ENCODE data around the gene SNX24.

DNA sequence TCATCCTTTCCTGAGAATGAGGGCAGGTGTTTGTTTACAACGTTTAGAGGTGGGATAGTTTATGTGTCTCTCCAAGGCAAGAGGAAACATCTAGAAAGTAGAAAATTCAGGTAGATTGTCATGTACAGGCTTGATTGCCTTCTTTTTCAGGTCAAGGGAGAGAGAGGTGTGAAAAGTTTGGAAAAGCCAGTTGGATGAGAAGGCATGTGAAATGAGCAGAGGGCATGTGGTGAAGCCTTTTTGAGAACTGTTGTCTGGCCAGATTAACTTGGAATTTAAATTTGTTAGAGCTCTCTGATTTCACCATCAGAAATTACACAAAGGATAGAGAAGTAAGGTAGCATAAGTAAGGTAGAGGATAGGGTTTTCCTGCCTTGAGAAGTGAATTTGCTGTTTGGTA is 74.6 kb downstream of the SNX24 start:
- TF ChIP-seq, protein P1, sequence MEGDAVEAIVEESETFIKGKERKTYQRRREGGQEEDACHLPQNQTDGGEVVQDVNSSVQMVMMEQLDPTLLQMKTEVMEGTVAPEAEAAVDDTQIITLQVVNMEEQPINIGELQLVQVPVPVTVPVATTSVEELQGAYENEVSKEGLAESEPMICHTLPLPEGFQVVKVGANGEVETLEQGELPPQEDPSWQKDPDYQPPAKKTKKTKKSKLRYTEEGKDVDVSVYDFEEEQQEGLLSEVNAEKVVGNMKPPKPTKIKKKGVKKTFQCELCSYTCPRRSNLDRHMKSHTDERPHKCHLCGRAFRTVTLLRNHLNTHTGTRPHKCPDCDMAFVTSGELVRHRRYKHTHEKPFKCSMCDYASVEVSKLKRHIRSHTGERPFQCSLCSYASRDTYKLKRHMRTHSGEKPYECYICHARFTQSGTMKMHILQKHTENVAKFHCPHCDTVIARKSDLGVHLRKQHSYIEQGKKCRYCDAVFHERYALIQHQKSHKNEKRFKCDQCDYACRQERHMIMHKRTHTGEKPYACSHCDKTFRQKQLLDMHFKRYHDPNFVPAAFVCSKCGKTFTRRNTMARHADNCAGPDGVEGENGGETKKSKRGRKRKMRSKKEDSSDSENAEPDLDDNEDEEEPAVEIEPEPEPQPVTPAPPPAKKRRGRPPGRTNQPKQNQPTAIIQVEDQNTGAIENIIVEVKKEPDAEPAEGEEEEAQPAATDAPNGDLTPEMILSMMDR (IDR thresholded peaks at IDR 0.05; ENCODE audit: insufficient read depth, low read length, poor library complexity, severe bottlenecking): no peak
- TF ChIP-seq EZH2phosphoT487 (conservative IDR thresholded peaks at IDR 0.05; ENCODE audit: low read length): no peak

Data from SU-DHL-6 (cell line).